Activated B cell treated with CpG ODN at 0.5 μM for 24 hours (primary cell): ENCODE results near the gene BPIFB3. TPM values are rescaled to one million over a fixed set of nuclear protein-coding genes. Genes with fewer than 3 reads are reported as not detected.

Source experiments
- ATAC-seq: fragments of 200-7000 bp; cut with Tn5 transposase; one replicate; pipeline ENCODE4 v1.10.0; 2021; ENCODE audit warnings: low read depth, mild to moderate bottlenecking, moderate library complexity
- CTCF ChIA-PET: fragments of 350-600 bp; sonication (Branson Sonifier 250); formaldehyde crosslinking; loops from one replicate; lab custom pipeline; 2021; ENCODE audit warnings: antibody characterized with exemption; lab: Charles Lee
- POLR2A ChIA-PET: fragments of 350-600 bp; sonication (Branson Sonifier 250); formaldehyde crosslinking; loops from one replicate; lab custom pipeline; 2021; ENCODE audit warnings: antibody characterized with exemption; lab: Charles Lee
- DNase-seq: peaks from one replicate; pipeline ENCODE4 v3.0.0; 2022
- H3K27ac Mint-ChIP-seq: one replicate; pipeline ENCODE4 v1.8.0; 2020; ENCODE audit warnings: mixed read lengths
- H3K27me3 Mint-ChIP-seq: one replicate; pipeline ENCODE4 v1.8.0; 2021; ENCODE audit warnings: mixed read lengths
- H3K36me3 Mint-ChIP-seq: one replicate; pipeline ENCODE4 v1.8.0; 2021; ENCODE audit warnings: low read depth, mixed read lengths
- H3K4me1 Mint-ChIP-seq: one replicate; pipeline ENCODE4 v1.8.0; 2021; ENCODE audit warnings: mixed read lengths
- H3K4me3 Mint-ChIP-seq: one replicate; pipeline ENCODE4 v1.8.0; 2020; ENCODE audit warnings: mild to moderate bottlenecking, mixed read lengths
- H3K9me3 Mint-ChIP-seq: one replicate; pipeline ENCODE4 v1.8.0; 2020; ENCODE audit warnings: mixed read lengths
- CTCF ChIP-seq: fragments of 200-600 bp; IDR thresholded peaks from one replicate; pipeline ENCODE4 v1.8.0; 2022; ENCODE audit warnings: antibody characterized with exemption, mild to moderate bottlenecking
- intact Hi-C: fragments of 100-400 bp; cut with micrococcal nuclease; formaldehyde crosslinking; loops from one replicate; pipeline ENCODE4 v1.15.1; 2024
- total RNA-seq: library from RNA; stranded (reverse); gene quantifications from 2 replicates; pipeline ENCODE4 v1.2.3, GENCODE V29; 2022

The BPIFB3 gene
- total RNA-seq, 1 donor from 2014 or later, result not detected

- TF ChIP-seq CTCF, result no peak
- Mint-ChIP-seq H3K9me3 (no peaks in the 10 kb centered on the region), H3K4me1 (no peaks in the 10 kb centered on the region), H3K4me3 (no peak overlapping the region), H3K27ac (no peak overlapping the region), H3K36me3 (no peaks in the 10 kb centered on the region), H3K27me3 (no peaks in the 10 kb centered on the region)
- ATAC-seq (no peak), DNase-seq (no peak)
- POLR2A ChIA-PET, result no interaction called here
- CTCF ChIA-PET, result no interaction called here
- intact Hi-C loops, result no loop called here
These were observed 17.5 kb downstream of the BPIFB3 start for GRCh38 chr20:33071198-33071597.

GRCh38 chr20:33072362-33072761 is 18.7 kb downstream of the BPIFB3 start:
- no peak for ATAC-seq
- DNase-seq, result no peak
- H3K27me3 Mint-ChIP-seq, result peaks cover 3% of the 10 kb centered on the region
- intact Hi-C loops, result no loop called here
- CTCF ChIA-PET, result no interaction called here
- POLR2A ChIA-PET, result no interaction called here
- no peaks in the 10 kb centered on the region for H3K9me3 Mint-ChIP-seq
- H3K36me3 Mint-ChIP-seq, result no peaks in the 10 kb centered on the region
- H3K4me3 Mint-ChIP-seq, result no peak overlapping the region
- no peak overlapping the region for H3K27ac Mint-ChIP-seq
- no peak for TF ChIP-seq CTCF
- H3K4me1 Mint-ChIP-seq, result no peaks in the 10 kb centered on the region

- DNase-seq, result no peak
- TF ChIP-seq CTCF, result no peak
- Mint-ChIP-seq H3K27me3 (peaks cover 3% of the 10 kb centered on the region), H3K27ac (no peak overlapping the region), H3K36me3 (no peaks in the 10 kb centered on the region), H3K9me3 (no peaks in the 10 kb centered on the region), H3K4me3 (no peak overlapping the region), H3K4me1 (no peaks in the 10 kb centered on the region)
- ChIA-PET CTCF (no interaction called here), POLR2A (no interaction called here)
- no peak for ATAC-seq
- intact Hi-C loops, result no loop called here
These were observed 19.1 kb downstream of the BPIFB3 start for GRCh38 chr20:33072813-33073212.

- H3K27ac Mint-ChIP-seq, result no peak overlapping the region
- intact Hi-C loops, result loop anchor here (5.0 kb wide), 1 partner anchor 282 kb away; no protein-coding TSS in a partner anchor
- CTCF ChIA-PET, result interaction anchor here (2.5 kb wide), 1 partner anchor 174 kb away, joined by 17 read pairs; no protein-coding TSS in a partner anchor
- no peaks in the 10 kb centered on the region for H3K4me1 Mint-ChIP-seq
- ATAC-seq (no peak), DNase-seq (no peak)
- H3K9me3 Mint-ChIP-seq, result no peaks in the 10 kb centered on the region
- no peak overlapping the region for H3K4me3 Mint-ChIP-seq
- POLR2A ChIA-PET, result no interaction called here
- peaks cover 3% of the 10 kb centered on the region for H3K27me3 Mint-ChIP-seq
- H3K36me3 Mint-ChIP-seq, result no peaks in the 10 kb centered on the region
- no peak for TF ChIP-seq CTCF
These were observed 21.0 kb downstream of the BPIFB3 start for GRCh38 chr20:33074675-33075074.

- ChIA-PET POLR2A (no interaction called here), CTCF (interaction anchor here (0.7 to 2.5 kb wide), 2 partner anchors 16 to 174 kb away, joined by 3 to 17 read pairs; no protein-coding TSS in a partner anchor)
- DNase-seq (no peak), ATAC-seq (no peak)
- no peaks in the 10 kb centered on the region for H3K36me3 Mint-ChIP-seq
- H3K4me1 Mint-ChIP-seq, result no peaks in the 10 kb centered on the region
- H3K27ac Mint-ChIP-seq, result no peak overlapping the region
- H3K27me3 Mint-ChIP-seq, result peaks cover 3% of the 10 kb centered on the region
- intact Hi-C loops, result loop anchor here (5.0 kb wide), 1 partner anchor 283 kb away; no protein-coding TSS in a partner anchor
- H3K4me3 Mint-ChIP-seq, result no peak overlapping the region
- no peaks in the 10 kb centered on the region for H3K9me3 Mint-ChIP-seq
- no peak for TF ChIP-seq CTCF
These were observed 21.6 kb downstream of the BPIFB3 start for GRCh38 chr20:33075281-33075680.
